Prostate gland (tissue), 2 donors: Measurements from ENCODE around the gene SLC22A1. TPM values are rescaled to one million over a fixed set of nuclear protein-coding genes. Genes with fewer than 3 reads are reported as not detected.
A peak's percentile ranks its signal among the peaks of the same experiment; 100 is the strongest.

Experiments
- DNase-seq: peaks from one replicate; pipeline ENCODE4 v3.0.0-alpha.2; 2019; ENCODE audit warnings: low spot score
- H3K27ac ChIP-seq, 2 donors: fragments of 200-600 bp; sonication (generic); 2 replicates each; pipeline ENCODE4 v1.5.1; 2017 to 2019
- H3K27me3 ChIP-seq: fragments of 200-600 bp; sonication (generic); replicated peaks from 2 replicates; pipeline ENCODE4 v1.5.1; 2019; ENCODE audit not compliant: insufficient read depth
- H3K36me3 ChIP-seq, 2 donors: fragments of 200-600 bp; sonication (generic); 1 replicate in 1 of 2; 2 replicates in 1 of 2; pipeline versions ENCODE4 v1.5.1 to v1.8.1; 2017 to 2019
- H3K4me1 ChIP-seq: fragments of 200-600 bp; sonication (generic); replicated peaks from 2 replicates; pipeline ENCODE4 v1.5.1; 2019
- H3K4me3 ChIP-seq, 2 donors: fragments of 200-600 bp; sonication (generic); 2 replicates each; pipeline ENCODE4 v1.5.1; 2017 to 2019
- H3K9me3 ChIP-seq: fragments of 200-600 bp; sonication (generic); 2 replicates; pipeline ENCODE4 v1.5.1; 2017
- POLR2A ChIP-seq: fragments of 450-650 bp; IDR thresholded peaks from one replicate; pipeline ENCODE4 v1.6.1; 2016; ENCODE audit warnings: antibody characterized with exemption, mild to moderate bottlenecking
- POLR2AphosphoS5 ChIP-seq: sonication (generic); formaldehyde crosslinking; IDR thresholded peaks from one replicate; pipeline ENCODE4 v1.6.1; 2017; ENCODE audit warnings: antibody characterized with exemption
- WGBS: methylation state at CpG from one replicate; pipeline ENCODE4 v1.1.5; 2018; 5-methylcytosine and 5-hydroxymethylcytosine counted together
- intact Hi-C: fragments of 100-400 bp; cut with DNase I; formaldehyde crosslinking; loops from one replicate; pipeline ENCODE4 v1.14.2; 2022
- total RNA-seq, 2 donors: library from RNA; depleted of rRNA; stranded (reverse); fragments of >200 nt; gene quantifications; one replicate each; pipeline ENCODE4 v1.1.0, GENCODE V29; 2016
- TF ChIP-seq, protein P1 (sequence below), 4 experiments: fragments of 200-600 bp in 2 of 4; fragments of 450-650 bp in 2 of 4; sonication (generic) in 2 of 4; IDR thresholded peaks; 1 replicate in 3 of 4; 2 replicates in 1 of 4; pipeline ENCODE4 v1.5.1; 2016 to 2019; ENCODE audit warnings: antibody characterized with exemption in 4 of 4, mild to moderate bottlenecking in 2 of 4, moderate library complexity in 2 of 4

SLC22A1 gene
- total RNA-seq, 2 donors from 2014 or later, result 0.80 to 4.4 TPM

DNA sequence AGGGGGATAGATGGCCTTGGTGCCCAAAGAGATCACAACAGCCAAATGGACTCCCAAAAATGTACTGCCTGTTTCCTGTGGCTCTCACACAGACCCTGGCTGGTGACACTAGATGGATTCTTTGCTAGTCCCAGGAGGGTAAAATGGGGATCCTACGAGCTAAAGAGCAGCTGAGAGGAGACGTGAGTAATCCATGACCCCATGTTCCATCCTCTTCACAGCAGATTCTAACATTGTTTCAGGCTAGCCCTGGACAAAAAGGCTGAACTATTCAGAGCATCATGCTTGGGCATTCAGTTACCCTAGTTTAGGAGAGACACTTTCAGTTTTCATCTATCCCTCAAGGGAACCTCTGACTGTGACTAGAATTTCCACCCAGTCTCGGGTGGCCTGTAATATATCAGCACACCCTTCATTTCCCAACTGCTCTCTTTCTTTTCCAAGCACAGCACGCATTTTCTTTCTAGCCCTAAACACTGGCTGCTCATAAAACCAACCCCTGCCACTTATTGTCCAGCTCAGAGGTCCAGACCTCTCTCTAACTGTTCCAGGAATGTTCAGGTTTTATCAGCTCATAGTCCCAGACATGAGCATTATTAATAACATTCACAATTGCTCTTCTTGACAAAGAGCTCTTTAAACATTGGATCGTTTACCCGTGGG, 48.5 kb downstream of the SLC22A1 start:
- WGBS, result 58% methylated on average over 6 of the region's 6 CpGs
- Histone ChIP-seq H3K4me3 (no peak overlapping the region), H3K27ac (peak overlapping the region; percentile 74 to 84), H3K27me3 (no peaks in the 10 kb centered on the region), H3K9me3 (no peaks in the 10 kb centered on the region), H3K4me1 (peaks cover 12% of the 10 kb centered on the region), H3K36me3 (no peaks in the 10 kb centered on the region)
- no peak for TF ChIP-seq POLR2A
- TF ChIP-seq, protein P1, sequence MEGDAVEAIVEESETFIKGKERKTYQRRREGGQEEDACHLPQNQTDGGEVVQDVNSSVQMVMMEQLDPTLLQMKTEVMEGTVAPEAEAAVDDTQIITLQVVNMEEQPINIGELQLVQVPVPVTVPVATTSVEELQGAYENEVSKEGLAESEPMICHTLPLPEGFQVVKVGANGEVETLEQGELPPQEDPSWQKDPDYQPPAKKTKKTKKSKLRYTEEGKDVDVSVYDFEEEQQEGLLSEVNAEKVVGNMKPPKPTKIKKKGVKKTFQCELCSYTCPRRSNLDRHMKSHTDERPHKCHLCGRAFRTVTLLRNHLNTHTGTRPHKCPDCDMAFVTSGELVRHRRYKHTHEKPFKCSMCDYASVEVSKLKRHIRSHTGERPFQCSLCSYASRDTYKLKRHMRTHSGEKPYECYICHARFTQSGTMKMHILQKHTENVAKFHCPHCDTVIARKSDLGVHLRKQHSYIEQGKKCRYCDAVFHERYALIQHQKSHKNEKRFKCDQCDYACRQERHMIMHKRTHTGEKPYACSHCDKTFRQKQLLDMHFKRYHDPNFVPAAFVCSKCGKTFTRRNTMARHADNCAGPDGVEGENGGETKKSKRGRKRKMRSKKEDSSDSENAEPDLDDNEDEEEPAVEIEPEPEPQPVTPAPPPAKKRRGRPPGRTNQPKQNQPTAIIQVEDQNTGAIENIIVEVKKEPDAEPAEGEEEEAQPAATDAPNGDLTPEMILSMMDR (IDR thresholded peaks at IDR 0.05), result no peak
- peak; percentile 20 for TF ChIP-seq POLR2AphosphoS5
- no peak for DNase-seq
- intact Hi-C loops, result no loop called here

DNA sequence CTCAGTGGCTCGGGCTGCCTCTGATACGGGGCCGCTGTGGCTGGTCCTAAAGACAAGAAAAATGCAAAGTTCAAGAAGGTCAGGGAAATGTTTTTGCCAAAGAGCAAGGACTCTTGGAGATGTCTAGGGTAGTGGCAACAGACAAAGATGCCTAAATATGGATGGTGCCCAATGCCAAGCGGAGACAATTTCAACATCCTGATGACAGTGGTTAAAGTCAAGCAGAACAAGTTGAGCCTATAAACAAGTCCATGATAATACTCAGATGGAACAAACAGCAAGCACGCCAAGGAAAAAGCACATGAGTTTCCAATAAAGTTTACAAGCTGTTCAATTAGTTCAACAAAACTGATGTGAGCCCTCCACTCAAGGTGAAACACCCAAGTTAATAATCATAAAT, 51.1 kb downstream of the SLC22A1 start:
- Histone ChIP-seq H3K27me3 (no peaks in the 10 kb centered on the region), H3K27ac (peak overlapping the region; percentile 74 to 84)

DNA sequence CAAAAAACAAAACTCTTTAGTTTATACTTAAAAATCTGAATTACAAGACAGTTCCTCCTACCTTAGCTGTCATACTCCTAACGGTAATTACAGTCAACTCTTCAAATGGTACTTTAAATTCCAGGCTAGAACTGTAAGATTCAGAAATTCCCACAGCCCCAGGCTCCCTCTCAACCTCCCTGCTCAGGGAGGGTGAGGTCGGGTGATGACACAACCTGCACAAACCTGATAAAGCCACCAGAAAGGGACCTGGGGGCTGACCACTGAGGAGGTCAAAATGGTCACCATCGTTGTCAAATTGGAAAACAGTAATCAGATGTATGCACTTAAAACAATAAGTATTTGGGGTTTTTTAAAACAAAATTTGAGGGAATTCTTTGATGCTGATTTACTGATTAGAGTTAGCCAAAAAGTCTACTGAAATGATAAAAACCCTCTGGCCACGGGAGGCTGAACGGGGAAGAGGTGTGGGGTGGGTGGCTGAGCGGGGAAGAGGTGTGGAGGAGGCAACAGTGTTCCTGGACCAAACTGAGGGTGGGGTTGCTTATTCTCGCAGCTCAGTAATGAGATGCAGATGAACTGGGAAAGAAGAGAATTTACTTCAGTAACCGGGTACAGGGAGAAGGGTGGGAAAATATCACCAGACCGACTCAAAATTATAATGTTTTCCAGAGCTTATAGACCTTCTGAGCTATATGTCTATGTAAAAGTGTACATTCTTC, 52.4 kb downstream of the SLC22A1 start:
- peak overlapping the region; percentile 74 to 84 for H3K27ac ChIP-seq
- H3K4me1 ChIP-seq, result no peaks in the 10 kb centered on the region
- no peaks in the 10 kb centered on the region for H3K27me3 ChIP-seq
- H3K36me3 ChIP-seq, result no peaks in the 10 kb centered on the region
- no peak overlapping the region for H3K4me3 ChIP-seq
- DNase-seq, result no peak
- TF ChIP-seq POLR2A, result no peak
- TF ChIP-seq, protein P1 (IDR thresholded peaks at IDR 0.05), result no peak
- no peak for TF ChIP-seq POLR2AphosphoS5
- WGBS, result 45% methylated on average over 9 of the region's 9 CpGs
- no peaks in the 10 kb centered on the region for H3K9me3 ChIP-seq
- intact Hi-C loops, result no loop called here

More for the DNA sequence above, 51.1 kb downstream of the SLC22A1 start:
- 52% methylated on average over 5 of the region's 5 CpGs for WGBS
- H3K9me3 ChIP-seq, result no peaks in the 10 kb centered on the region
- peaks cover 4% of the 10 kb centered on the region for H3K4me1 ChIP-seq
- H3K36me3 ChIP-seq, result no peaks in the 10 kb centered on the region
- peak; percentile 93 for TF ChIP-seq POLR2AphosphoS5
- TF ChIP-seq, protein P1 (IDR thresholded peaks at IDR 0.05), result no peak
- intact Hi-C loops, result no loop called here
- DNase-seq, result peak; percentile 60
- H3K4me3 ChIP-seq, result no peak overlapping the region

DNA sequence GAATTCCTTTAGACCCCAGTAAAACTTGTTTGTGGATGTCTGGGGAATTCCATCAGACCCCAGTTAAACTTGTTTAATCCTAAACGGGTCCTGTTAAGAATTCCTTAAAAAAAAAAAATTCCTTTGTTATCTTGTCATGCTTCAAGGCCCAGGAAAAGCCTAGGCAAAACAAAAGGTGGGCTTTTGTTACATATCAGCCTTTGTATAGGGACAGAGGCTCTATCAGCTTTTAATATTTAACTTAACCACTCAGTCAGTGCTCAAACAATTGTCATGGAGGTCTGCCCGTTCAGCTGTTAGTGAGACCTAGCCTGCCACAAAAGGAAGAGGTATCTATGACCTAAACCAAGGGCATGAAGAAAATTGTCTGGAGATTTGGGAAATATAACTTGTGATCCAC, 53.1 kb downstream of the SLC22A1 start:
- TF ChIP-seq, protein P1 (IDR thresholded peaks at IDR 0.05), result no peak
- no peak for TF ChIP-seq POLR2A
- no peak for TF ChIP-seq POLR2AphosphoS5
- Histone ChIP-seq H3K9me3 (no peaks in the 10 kb centered on the region), H3K27me3 (no peaks in the 10 kb centered on the region), H3K4me3 (no peak overlapping the region), H3K27ac (peak overlapping the region in 1 of 2 donors; percentile 84), H3K36me3 (no peaks in the 10 kb centered on the region), H3K4me1 (no peaks in the 10 kb centered on the region)
- intact Hi-C loops, result no loop called here
- DNase-seq, result no peak
- 32% methylated on average over 2 of the region's 2 CpGs for WGBS
